Activated naive CD8-positive, alpha-beta T cell (primary cell): Measurements from ENCODE around the gene MTAP.

ENCODE experiments used
- H3K27ac Mint-ChIP-seq: one replicate; pipeline ENCODE4 v1.8.0; 2021; ENCODE audit warnings: mixed read lengths
- H3K27me3 Mint-ChIP-seq: one replicate; pipeline ENCODE4 v1.8.0; 2021; ENCODE audit warnings: mixed read lengths
- H3K36me3 Mint-ChIP-seq: one replicate; pipeline ENCODE4 v1.8.0; 2021; ENCODE audit warnings: mixed read lengths
- H3K4me1 Mint-ChIP-seq: one replicate; pipeline ENCODE4 v1.8.0; 2021; ENCODE audit warnings: low read depth, mixed read lengths
- H3K4me3 Mint-ChIP-seq: one replicate; pipeline ENCODE4 v1.8.0; 2021; ENCODE audit warnings: mild to moderate bottlenecking, mixed read lengths
- H3K9me3 Mint-ChIP-seq: one replicate; pipeline ENCODE4 v1.8.0; 2021; ENCODE audit warnings: low read depth, mixed read lengths

The MTAP gene

DNA sequence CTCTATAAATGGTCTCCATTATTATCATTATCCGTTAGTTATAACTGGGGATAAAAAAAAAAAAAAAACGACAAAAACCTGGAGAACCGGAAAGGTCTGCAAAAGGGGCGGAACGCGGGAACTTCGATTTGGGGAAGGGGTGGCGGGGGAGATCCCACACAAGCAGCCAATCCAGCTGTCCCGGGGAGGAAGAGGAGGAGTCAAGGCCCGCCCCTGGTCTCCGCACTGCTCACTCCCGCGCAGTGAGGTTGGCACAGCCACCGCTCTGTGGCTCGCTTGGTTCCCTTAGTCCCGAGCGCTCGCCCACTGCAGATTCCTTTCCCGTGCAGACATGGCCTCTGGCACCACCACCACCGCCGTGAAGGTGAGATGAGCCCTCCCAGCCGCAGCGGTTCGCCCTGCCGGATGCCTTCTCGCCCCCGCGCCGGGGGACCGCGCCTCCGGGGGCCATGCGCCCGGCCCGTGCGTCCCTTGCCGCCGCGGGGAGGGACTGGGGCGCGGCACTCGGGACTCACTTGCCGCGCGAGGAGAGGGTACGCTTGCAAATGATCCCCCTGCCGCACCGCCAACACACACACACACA is at the start of gene MTAP:
MTAP (plus strand) TSS at position 219 of the 583 bp plus-strand sequence; CDS start at position 332, 113 bp downstream.
- no peaks in the 10 kb centered on the region for H3K9me3 Mint-ChIP-seq
- peaks cover 5% of the 10 kb centered on the region for H3K27me3 Mint-ChIP-seq
- no peaks in the 10 kb centered on the region for H3K36me3 Mint-ChIP-seq
- peaks cover 39% of the 10 kb centered on the region for H3K4me1 Mint-ChIP-seq
- peak within 1 kb of the TSS; percentile 99 for H3K27ac Mint-ChIP-seq
- H3K4me3 Mint-ChIP-seq, result peak within 1 kb of the TSS; percentile 99

DNA sequence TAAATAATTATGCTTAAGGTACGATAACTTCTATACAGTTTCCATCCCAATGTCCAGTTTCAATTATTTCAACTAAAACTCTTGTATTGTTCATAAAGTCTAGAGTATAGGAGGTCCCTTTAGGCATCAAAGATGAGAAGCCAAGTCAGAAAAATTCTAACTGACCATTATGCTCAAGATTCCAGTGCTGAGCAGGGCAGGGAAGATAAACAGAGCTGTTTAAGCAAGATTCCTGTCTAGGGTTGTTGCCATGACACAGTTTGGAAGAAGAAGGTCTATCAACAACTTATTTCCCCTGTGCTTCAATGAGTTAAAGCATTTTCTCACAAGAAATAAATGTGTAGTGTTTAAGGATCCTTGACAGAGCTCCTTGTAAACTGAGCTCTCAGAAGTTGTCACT is 48.9 kb upstream of the MTAP start:
- Mint-ChIP-seq H3K36me3 (peaks cover 2% of the 10 kb centered on the region), H3K4me3 (no peak overlapping the region), H3K9me3 (no peaks in the 10 kb centered on the region), H3K27ac (no peak overlapping the region), H3K4me1 (no peaks in the 10 kb centered on the region), H3K27me3 (peaks cover 11% of the 10 kb centered on the region)

DNA sequence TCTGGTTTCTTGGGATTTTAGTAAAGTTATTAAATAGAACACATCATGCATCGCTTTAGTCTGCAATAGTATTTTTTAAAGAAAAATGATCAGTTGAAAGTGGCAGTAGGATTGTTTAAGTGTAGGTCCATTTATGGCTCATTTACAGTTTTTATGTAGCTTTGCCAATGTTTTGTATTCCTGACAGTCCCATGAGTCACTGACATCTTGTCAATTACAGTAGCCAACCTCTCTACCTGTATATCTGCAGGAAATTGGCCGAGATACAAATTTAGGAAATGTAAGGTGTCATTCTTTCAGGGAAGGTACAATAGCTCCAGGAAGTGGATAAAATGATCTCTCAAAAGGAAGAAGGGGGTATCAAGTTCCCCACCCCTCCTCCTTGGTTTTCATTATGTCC is 47.7 kb upstream of the MTAP start:
- Mint-ChIP-seq H3K27ac (no peak overlapping the region), H3K4me3 (no peak overlapping the region), H3K27me3 (peaks cover 14% of the 10 kb centered on the region), H3K9me3 (no peaks in the 10 kb centered on the region), H3K4me1 (no peaks in the 10 kb centered on the region), H3K36me3 (peaks cover 2% of the 10 kb centered on the region)

DNA sequence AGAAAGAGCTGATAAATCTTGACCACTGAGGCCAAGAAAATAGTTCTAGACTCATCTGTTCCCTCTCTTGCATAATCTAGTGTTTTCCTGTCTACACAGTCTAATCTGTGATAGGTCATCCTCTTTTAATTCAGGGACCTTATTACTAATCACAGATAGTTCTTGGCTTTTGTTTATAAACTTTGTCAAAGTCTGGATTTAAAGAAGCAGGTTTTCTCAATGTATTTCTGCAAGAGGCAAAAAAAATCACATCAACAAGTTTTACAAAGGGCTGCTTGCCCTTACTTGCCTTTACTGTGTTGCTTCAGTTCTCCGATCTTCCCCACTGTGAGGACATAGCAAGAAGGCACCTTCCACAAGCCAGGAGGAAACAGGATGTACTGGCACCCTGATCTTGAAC is 43.9 kb upstream of the MTAP start:
- Mint-ChIP-seq H3K4me1 (peaks cover 11% of the 10 kb centered on the region), H3K27me3 (peaks cover 15% of the 10 kb centered on the region), H3K36me3 (peaks cover 2% of the 10 kb centered on the region), H3K9me3 (no peaks in the 10 kb centered on the region), H3K4me3 (no peak overlapping the region), H3K27ac (no peak overlapping the region)

DNA sequence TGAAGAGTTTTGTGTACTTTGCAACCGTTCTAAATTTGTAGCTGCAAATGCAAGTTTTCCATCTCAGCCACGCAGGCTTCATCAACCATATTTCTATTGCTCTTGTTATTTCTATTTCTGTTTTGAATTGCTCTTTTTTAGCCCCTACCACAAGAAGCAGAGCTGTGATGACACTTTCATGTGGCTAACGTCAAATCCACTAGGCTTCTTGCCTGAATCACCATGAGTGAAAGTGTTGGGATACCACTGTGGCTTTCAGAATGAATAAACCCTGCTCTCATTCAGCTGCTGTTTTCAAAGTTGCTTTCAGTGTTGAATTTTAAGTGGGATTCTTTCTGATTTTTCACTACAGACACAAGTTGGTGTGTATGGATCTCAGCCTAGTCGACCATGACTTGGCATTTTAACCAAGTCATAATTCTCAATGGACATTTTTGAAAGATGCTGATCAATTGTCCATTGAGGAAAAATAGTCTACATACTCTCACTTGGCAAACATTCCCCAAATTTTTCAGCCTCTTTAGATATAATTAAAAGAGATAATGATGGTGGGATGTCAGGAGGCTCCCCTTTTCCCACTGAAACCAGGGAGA is 41.0 kb upstream of the MTAP start:
- Mint-ChIP-seq H3K27me3 (peaks cover 12% of the 10 kb centered on the region), H3K36me3 (peaks cover 5% of the 10 kb centered on the region), H3K27ac (peak overlapping the region; percentile 85), H3K4me3 (peak overlapping the region; percentile 51), H3K4me1 (peaks cover 11% of the 10 kb centered on the region), H3K9me3 (no peaks in the 10 kb centered on the region)

DNA sequence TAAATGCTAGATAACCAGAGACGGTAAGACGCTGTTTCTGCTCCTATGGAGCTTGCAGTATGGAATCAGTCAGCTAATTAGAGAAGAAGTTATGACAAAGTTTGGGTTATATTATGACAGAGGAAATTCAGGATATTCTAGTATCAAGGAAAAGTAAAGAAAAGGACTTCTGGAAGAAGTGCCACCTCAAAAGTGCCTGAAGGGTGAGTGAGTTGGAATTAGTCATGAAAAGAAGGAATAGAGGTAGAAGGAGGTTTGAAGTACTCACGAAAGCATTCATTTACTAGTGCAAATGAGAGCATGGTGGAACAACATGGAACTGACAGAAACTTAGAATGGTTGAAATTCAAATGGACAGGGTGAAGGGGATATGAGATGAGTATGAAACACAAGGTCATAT is 40.4 kb upstream of the MTAP start:
- Mint-ChIP-seq H3K4me1 (peaks cover 11% of the 10 kb centered on the region), H3K27me3 (peaks cover 11% of the 10 kb centered on the region), H3K36me3 (peaks cover 8% of the 10 kb centered on the region), H3K4me3 (no peak overlapping the region), H3K9me3 (no peaks in the 10 kb centered on the region), H3K27ac (no peak overlapping the region)

DNA sequence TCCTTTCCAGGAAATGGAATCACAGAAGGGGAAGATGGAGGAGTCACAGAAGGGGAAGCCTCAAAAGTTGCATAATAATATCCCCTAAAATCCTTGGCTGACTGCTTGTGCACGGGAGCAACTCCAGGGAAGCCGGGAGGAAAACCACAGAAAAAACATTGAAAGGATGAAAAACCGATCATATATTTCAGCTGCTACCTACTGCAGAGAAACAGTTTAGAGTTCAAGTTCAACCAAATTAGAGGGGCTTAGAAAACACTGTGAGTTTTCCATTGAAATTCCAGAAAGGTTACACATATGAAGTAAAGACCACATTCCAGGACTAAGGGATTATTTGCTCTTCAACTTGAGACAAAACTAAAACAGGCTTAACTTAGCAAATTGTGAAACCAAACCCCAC is 37.6 kb upstream of the MTAP start:
- peaks cover 16% of the 10 kb centered on the region for H3K36me3 Mint-ChIP-seq

DNA sequence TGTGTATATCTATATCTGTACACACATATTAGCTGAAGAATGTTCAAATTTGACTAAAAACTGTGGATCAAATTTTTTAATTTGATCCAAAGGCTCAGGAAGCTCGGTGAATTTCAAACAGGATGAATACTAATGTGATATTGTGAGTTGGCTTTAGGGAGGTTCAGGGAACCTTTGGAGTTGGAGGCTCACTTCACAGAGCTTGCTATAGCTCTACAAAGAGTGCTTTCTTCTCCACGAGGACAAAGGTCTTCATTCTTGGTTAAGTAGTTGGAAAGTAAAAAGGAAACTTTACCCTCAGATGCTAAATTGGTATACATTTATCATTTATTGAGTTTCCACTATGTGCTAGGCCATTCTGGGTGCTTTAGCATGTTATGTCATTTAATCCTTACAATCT is 36.3 kb upstream of the MTAP start:
- Mint-ChIP-seq H3K27me3 (peaks cover 9% of the 10 kb centered on the region), H3K4me1 (peaks cover 18% of the 10 kb centered on the region), H3K36me3 (peaks cover 16% of the 10 kb centered on the region), H3K9me3 (no peaks in the 10 kb centered on the region), H3K27ac (no peak overlapping the region), H3K4me3 (no peak overlapping the region)

More for the DNA sequence above, 37.6 kb upstream of the MTAP start:
- peaks cover 9% of the 10 kb centered on the region for H3K27me3 Mint-ChIP-seq
- H3K4me1 Mint-ChIP-seq, result peaks cover 11% of the 10 kb centered on the region
- no peak overlapping the region for H3K4me3 Mint-ChIP-seq
- no peaks in the 10 kb centered on the region for H3K9me3 Mint-ChIP-seq
- H3K27ac Mint-ChIP-seq, result no peak overlapping the region

DNA sequence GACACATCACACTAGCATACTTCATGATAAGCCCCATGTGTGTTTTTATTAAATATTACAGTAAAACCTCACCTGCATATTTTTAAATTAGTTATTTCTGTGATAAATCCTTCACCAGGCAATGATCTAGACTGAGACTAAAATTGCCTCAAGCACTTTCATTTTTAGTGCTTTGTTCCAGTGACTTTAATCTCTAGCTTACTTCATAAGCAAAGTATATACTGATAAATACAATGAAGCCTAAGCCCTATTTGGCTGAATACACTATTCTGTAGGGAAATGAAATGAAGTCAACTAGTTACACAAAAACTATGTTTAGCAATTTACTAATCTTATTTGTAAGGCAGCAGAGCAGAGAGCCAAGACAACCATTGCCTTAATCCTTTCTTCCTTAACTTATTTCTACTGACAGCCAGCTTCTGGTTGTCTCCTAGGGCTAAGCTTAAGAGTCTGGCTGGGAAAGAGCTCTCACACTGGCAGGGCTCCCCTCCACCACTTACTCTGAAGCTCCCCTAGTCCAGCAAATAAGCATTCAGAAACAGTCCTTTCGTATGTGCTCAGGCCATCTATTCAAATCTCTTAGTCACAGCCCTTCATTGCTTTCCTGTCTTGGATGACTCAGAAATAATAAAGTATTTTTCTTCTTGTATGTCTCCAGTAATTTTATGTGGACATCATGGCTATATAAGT is 31.4 kb upstream of the MTAP start:
- Mint-ChIP-seq H3K4me1 (peaks cover 10% of the 10 kb centered on the region), H3K9me3 (no peaks in the 10 kb centered on the region), H3K27me3 (peaks cover 4% of the 10 kb centered on the region), H3K27ac (no peak overlapping the region), H3K4me3 (no peak overlapping the region), H3K36me3 (peaks cover 11% of the 10 kb centered on the region)

DNA sequence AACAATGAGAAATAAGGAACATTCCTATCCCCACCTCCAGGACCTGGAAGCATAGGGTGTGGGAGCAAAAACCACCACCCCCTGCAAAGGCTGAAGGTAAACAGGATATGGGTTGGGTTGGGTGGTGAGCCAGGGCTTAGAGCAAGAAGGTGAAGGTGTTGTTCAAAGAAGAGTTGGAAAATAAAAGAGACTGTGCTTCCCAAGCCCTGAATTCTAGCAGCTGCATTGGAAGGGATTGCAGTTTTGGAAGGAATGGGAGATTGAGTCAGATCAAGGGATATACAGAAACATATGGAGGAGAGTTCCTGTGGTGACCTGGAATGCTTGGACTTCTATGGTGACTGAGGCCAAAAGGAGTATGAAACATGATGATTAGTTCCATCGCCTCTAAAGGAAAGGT is 24.7 kb upstream of the MTAP start:
- H3K9me3 Mint-ChIP-seq, result no peaks in the 10 kb centered on the region
- no peak overlapping the region for H3K4me3 Mint-ChIP-seq
- H3K27me3 Mint-ChIP-seq, result no peaks in the 10 kb centered on the region
- H3K36me3 Mint-ChIP-seq, result no peaks in the 10 kb centered on the region
- no peak overlapping the region for H3K27ac Mint-ChIP-seq
- H3K4me1 Mint-ChIP-seq, result peaks cover 5% of the 10 kb centered on the region

DNA sequence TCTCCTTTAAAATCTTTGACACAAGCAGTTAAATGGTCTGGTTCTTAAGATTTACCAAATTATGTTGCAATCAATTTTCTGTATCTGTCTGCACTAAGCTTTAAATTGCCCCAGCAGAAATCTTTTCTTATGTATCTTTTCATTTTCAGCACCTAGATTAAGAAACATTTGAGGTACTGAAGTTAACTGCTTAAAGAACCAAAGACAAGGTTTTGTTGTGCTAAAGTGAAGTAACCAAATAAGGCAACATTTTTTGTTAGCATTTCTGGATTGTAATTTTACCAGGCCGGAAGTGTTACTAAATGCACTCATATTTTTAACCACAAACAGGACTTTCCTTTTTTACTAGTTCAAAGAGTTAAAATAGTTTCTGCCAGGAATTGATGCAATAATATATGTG is 24.1 kb upstream of the MTAP start:
- Mint-ChIP-seq H3K4me3 (no peak overlapping the region), H3K4me1 (peaks cover 5% of the 10 kb centered on the region), H3K27me3 (no peaks in the 10 kb centered on the region), H3K27ac (no peak overlapping the region), H3K36me3 (no peaks in the 10 kb centered on the region), H3K9me3 (no peaks in the 10 kb centered on the region)

DNA sequence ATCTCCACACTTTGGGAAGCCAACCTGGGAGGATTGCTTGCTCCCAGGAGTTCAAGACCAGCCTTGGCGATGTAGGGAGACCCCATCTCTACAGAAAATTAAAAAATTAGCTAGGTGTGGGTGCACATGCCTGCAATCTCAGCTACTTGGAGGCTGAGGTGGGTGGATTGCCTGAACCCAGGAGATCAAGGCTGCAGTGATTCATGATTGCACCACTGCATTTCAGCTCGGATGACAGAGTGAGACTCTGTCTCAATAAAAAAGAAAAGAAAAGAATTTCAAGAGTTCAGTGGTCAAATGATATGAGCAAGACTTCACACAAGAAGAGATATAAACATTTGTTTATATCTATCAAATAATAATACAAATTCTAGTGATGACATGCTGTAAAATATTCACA is 23.0 kb upstream of the MTAP start:
- no peaks in the 10 kb centered on the region for H3K36me3 Mint-ChIP-seq

DNA sequence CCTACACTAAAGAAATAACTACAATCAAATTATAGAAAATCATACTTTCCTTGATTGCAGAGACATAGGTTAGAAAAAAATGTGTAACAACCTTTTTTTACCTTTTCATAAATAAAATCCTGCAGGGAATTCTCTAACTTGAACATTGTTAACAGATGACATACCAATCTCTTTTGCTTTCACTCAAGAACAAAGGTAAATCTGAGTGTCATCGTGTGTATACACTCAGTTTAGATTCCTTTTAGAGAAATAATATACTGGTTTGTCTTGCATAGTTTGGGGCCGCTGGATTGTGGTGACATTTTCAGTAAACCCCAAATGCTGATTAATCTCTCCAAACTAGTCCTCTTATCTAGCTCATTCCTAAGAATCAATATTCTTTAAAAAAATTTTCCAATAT is 20.8 kb upstream of the MTAP start:
- no peak overlapping the region for H3K27ac Mint-ChIP-seq
- no peak overlapping the region for H3K4me3 Mint-ChIP-seq
- H3K9me3 Mint-ChIP-seq, result no peaks in the 10 kb centered on the region
- peaks cover 5% of the 10 kb centered on the region for H3K4me1 Mint-ChIP-seq
- H3K27me3 Mint-ChIP-seq, result no peaks in the 10 kb centered on the region
- no peaks in the 10 kb centered on the region for H3K36me3 Mint-ChIP-seq

More for the DNA sequence above, 23.0 kb upstream of the MTAP start:
- peaks cover 5% of the 10 kb centered on the region for H3K4me1 Mint-ChIP-seq
- H3K27ac Mint-ChIP-seq, result no peak overlapping the region
- no peak overlapping the region for H3K4me3 Mint-ChIP-seq
- no peaks in the 10 kb centered on the region for H3K27me3 Mint-ChIP-seq
- H3K9me3 Mint-ChIP-seq, result no peaks in the 10 kb centered on the region

DNA sequence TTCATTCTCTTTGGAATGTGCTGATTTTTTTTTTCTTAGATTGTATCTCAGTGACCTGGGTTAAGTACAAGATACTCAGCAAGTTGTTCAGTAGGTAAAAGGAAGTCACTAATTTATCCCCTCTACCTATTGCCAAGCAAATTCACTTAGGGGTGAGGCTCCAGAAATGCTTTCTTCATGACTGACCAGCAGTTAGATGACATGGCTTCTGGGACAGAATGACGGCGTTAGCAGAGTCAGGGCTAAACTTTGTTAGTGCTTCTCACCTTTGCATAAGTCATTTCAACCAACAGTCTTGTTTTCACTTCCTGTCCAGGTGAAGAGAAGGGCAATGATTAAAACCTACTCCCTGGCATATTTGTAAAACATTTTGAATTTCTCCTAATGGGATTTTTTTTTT is 20.2 kb upstream of the MTAP start:
- Mint-ChIP-seq H3K4me1 (peaks cover 5% of the 10 kb centered on the region), H3K9me3 (no peaks in the 10 kb centered on the region), H3K27me3 (no peaks in the 10 kb centered on the region), H3K27ac (no peak overlapping the region), H3K36me3 (no peaks in the 10 kb centered on the region), H3K4me3 (no peak overlapping the region)

DNA sequence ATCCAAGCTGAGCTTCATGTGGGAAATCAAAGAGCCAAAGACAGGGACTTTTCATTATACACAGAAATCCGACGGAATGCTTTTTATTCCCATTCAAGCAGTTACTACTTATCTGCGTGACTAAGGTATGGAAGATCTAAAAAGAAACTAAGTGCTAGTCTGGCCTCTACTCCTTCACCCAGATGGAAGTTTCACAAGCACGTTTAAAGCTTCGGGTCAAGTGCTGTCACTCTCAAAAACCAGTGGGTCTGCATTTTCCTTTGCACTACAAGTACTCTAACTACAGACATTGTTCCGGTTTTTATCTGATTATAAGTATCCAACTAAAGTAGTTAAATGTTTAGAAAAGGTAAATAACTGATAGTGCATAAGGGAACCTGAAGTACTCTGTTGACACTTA is 13.7 kb upstream of the MTAP start:
- Mint-ChIP-seq H3K4me3 (no peak overlapping the region), H3K4me1 (peaks cover 3% of the 10 kb centered on the region), H3K27me3 (peaks cover 4% of the 10 kb centered on the region), H3K9me3 (no peaks in the 10 kb centered on the region), H3K27ac (no peak overlapping the region), H3K36me3 (no peaks in the 10 kb centered on the region)
